GM12878 (cell line): Measurements from ENCODE around the gene NAV1.

Experiments
- BHLHE40 ChIP-seq, 2 experiments: fragments of 450-650 bp in 1 of 2; IDR thresholded peaks; 2 replicates each; pipeline ENCODE4 v1.6.1; 2011 to 2017; ENCODE audit warnings: low read depth in 2 of 2, borderline replicate concordance in 1 of 2, improper control_type of control experiment in 1 of 2, low read length in 1 of 2, mild to moderate bottlenecking in 1 of 2
- BMI1 ChIP-seq: fragments of 450-650 bp; IDR thresholded peaks from 2 replicates; pipeline ENCODE4 v1.6.1; 2016; ENCODE audit warnings: mild to moderate bottlenecking, moderate library complexity, borderline replicate concordance
- CTCF ChIP-seq, 3 experiments: IDR thresholded peaks in 2 of 3; conservative IDR thresholded peaks in 1 of 3; 2 replicates each; pipeline ENCODE4 v1.5.1; 2011; ENCODE audit warnings: low read depth in 3 of 3, low read length in 3 of 3, mild to moderate bottlenecking in 3 of 3, control low read depth in 2 of 3, moderate library complexity in 2 of 3, inconsistent platforms in 1 of 3, mixed read lengths in 1 of 3; ENCODE audit not compliant: control insufficient read depth in 2 of 3, insufficient read depth in 1 of 3; ENCODE audit errors: extremely low read depth in 1 of 3
- REST ChIP-seq: IDR thresholded peaks from 2 replicates; pipeline ENCODE4 v1.6.1; 2012; ENCODE audit warnings: mild to moderate bottlenecking, low read depth, low read length

- no peak for TF ChIP-seq BMI1
- no peak for TF ChIP-seq BHLHE40 (IDR thresholded peaks at IDR 0.05; ENCODE audit: borderline replicate concordance in 1 of 2, low read depth in 2 of 2, low read length in 1 of 2)
- TF ChIP-seq CTCF (IDR thresholded peaks at IDR 0.05 in 2 of 3, conservative IDR thresholded peaks at IDR 0.05 in 1 of 3; ENCODE audit: control insufficient read depth in 2 of 3, extremely low read depth in 1 of 3, insufficient read depth in 1 of 3, low read depth in 3 of 3, low read length in 3 of 3) = no peak
- no peak for TF ChIP-seq REST
Measured at GRCh38 chr1:201540846-201541735, 2.2 kb downstream of the NAV1 start.
